CD14-positive monocyte (primary cell): ENCODE measurements around the gene HRH4. TPM values are rescaled to one million over a fixed set of nuclear protein-coding genes. Genes with fewer than 3 reads are reported as not detected.

ENCODE experiments used
- DNase-seq, 3 donors: peaks; one replicate each; pipeline ENCODE4 v3.0.0-alpha.2; 2011 to 2022
- H2AFZ ChIP-seq: 2 replicates; pipeline ENCODE4 v1.6.0; 2012; ENCODE audit warnings: mild to moderate bottlenecking, low read depth, low read length, inconsistent platforms; ENCODE audit not compliant: insufficient read depth, poor library complexity, severe bottlenecking
- H3K27ac ChIP-seq, 2 donors: 1 replicate in 1 of 2; 2 replicates in 1 of 2; pipeline ENCODE4 v1.5.1; 2012 to 2013; ENCODE audit warnings: low read length in 2 of 2, control low read depth in 1 of 2, inconsistent platforms in 1 of 2, low read depth in 1 of 2, mild to moderate bottlenecking in 1 of 2
- H3K27me3 ChIP-seq, 2 donors: one replicate each; pipeline versions ENCODE4 v1.6.0 to v1.6.1; 2011 to 2013; ENCODE audit warnings: low read length in 2 of 2; ENCODE audit not compliant: control insufficient read depth in 2 of 2, insufficient read depth in 2 of 2
- H3K36me3 ChIP-seq, 2 donors: replicated peaks in 1 of 2; 1 replicate in 1 of 2; 2 replicates in 1 of 2; pipeline versions ENCODE4 v1.5.1 to v1.6.1; 2012 to 2013; ENCODE audit warnings: low read length in 2 of 2, control low read depth in 1 of 2, inconsistent platforms in 1 of 2, mild to moderate bottlenecking in 1 of 2; ENCODE audit not compliant: insufficient read depth in 2 of 2, control insufficient read depth in 1 of 2
- H3K4me1 ChIP-seq, 2 donors: 1 replicate in 1 of 2; 2 replicates in 1 of 2; pipeline versions ENCODE4 v1.5.1 to v1.6.1; 2012 to 2013; ENCODE audit warnings: low read length in 2 of 2, control low read depth in 1 of 2, inconsistent platforms in 1 of 2, mild to moderate bottlenecking in 1 of 2, moderate library complexity in 1 of 2; ENCODE audit not compliant: insufficient read depth in 2 of 2, control insufficient read depth in 1 of 2
- H3K4me2 ChIP-seq: replicated peaks from 2 replicates; pipeline ENCODE3; 2012; ENCODE audit warnings: low read length, moderate library complexity, mild to moderate bottlenecking; ENCODE audit not compliant: poor library complexity, severe bottlenecking; ENCODE audit errors: extremely low read depth
- H3K4me3 ChIP-seq, 3 experiments: fragments of 200-600 bp in 1 of 3; sonication (generic) in 1 of 3; replicated peaks in 1 of 3; 1 replicate in 2 of 3; 2 replicates in 1 of 3; pipeline ENCODE4 v1.5.1; 2011 to 2013; ENCODE audit warnings: low read length in 3 of 3, mild to moderate bottlenecking in 3 of 3, control low read depth in 2 of 3, low read depth in 2 of 3, inconsistent platforms in 1 of 3, moderate library complexity in 1 of 3
- H3K79me2 ChIP-seq: 2 replicates; pipeline ENCODE4 v1.6.0; 2012; ENCODE audit warnings: mild to moderate bottlenecking, control low read depth, inconsistent platforms, low read length, moderate library complexity; ENCODE audit not compliant: insufficient read depth
- H3K9ac ChIP-seq: 2 replicates; pipeline ENCODE4 v1.6.0; 2017; ENCODE audit warnings: low read length, mild to moderate bottlenecking; ENCODE audit not compliant: insufficient read depth, poor library complexity, severe bottlenecking
- H3K9me3 ChIP-seq, 2 donors: replicated peaks in 1 of 2; 1 replicate in 1 of 2; 2 replicates in 1 of 2; pipeline versions ENCODE4 v1.5.1 to v1.6.1; 2012 to 2013; ENCODE audit warnings: low read length in 2 of 2, control low read depth in 1 of 2; ENCODE audit not compliant: control insufficient read depth in 1 of 2, insufficient read depth in 1 of 2
- H4K20me1 ChIP-seq: 2 replicates; pipeline ENCODE4 v1.6.0; 2012; ENCODE audit warnings: mild to moderate bottlenecking, low read length, control low read depth, moderate library complexity; ENCODE audit not compliant: insufficient read depth
- H3K27ac Mint-ChIP-seq, 7 donors: one replicate each; pipeline ENCODE4 v1.8.0; 2020; ENCODE audit warnings: mild to moderate bottlenecking in 7 of 7, mixed read lengths in 7 of 7, moderate library complexity in 6 of 7, inconsistent platforms in 2 of 7
- H3K27me3 Mint-ChIP-seq, 3 donors: one replicate each; pipeline ENCODE4 v1.8.0; 2021 to 2022; ENCODE audit warnings: low read depth in 3 of 3, mild to moderate bottlenecking in 3 of 3, mixed read lengths in 3 of 3, moderate library complexity in 3 of 3, inconsistent platforms in 1 of 3
- H3K36me3 Mint-ChIP-seq, 2 donors: one replicate each; pipeline ENCODE4 v1.8.0; 2020; ENCODE audit warnings: mixed read lengths in 2 of 2, inconsistent platforms in 1 of 2, mild to moderate bottlenecking in 1 of 2
- H3K4me1 Mint-ChIP-seq: one replicate; pipeline ENCODE4 v1.8.0; 2020; ENCODE audit warnings: mild to moderate bottlenecking, mixed read lengths
- H3K4me3 Mint-ChIP-seq, 2 donors: one replicate each; pipeline ENCODE4 v1.8.0; 2020; ENCODE audit warnings: mild to moderate bottlenecking in 2 of 2, mixed read lengths in 2 of 2, moderate library complexity in 1 of 2
- H3K9me3 Mint-ChIP-seq, 7 donors: one replicate each; pipeline ENCODE4 v1.8.0; 2020 to 2022; ENCODE audit warnings: mixed read lengths in 7 of 7, mild to moderate bottlenecking in 6 of 7, moderate library complexity in 6 of 7, inconsistent platforms in 2 of 7
- CTCF ChIP-seq: fragments of 200-600 bp; IDR thresholded peaks from one replicate; pipeline ENCODE4 v1.8.0; 2022; ENCODE audit warnings: antibody characterized with exemption, mild to moderate bottlenecking
- WGBS: methylation state at CpG from one replicate; pipeline ENCODE4 v1.1.5; 2013; ENCODE audit warnings: missing lambda C conversion rate; ENCODE audit not compliant: insufficient coverage; 5-methylcytosine and 5-hydroxymethylcytosine counted together
- intact Hi-C, 2 donors: fragments of 100-400 bp; cut with micrococcal nuclease; formaldehyde crosslinking; loops; one replicate each; pipeline versions ENCODE4 v1.15.0 to v1.15.1; 2023
- polyA plus RNA-seq, 3 donors: library from polyadenylated mRNA; depleted of rRNA in 1 of 3; unstranded in 2 of 3; stranded (reverse) in 1 of 3; fragments of 300-500 nt in 2 of 3; fragments of >200 nt in 1 of 3; fragmentation: Illumina TruSeq in 2 of 3; gene quantifications; 1 replicate in 2 of 3; 2 replicates in 1 of 3; pipeline ENCODE4 v1.2.3, GENCODE V29; 2012 to 2021

Gene HRH4
- polyA plus RNA-seq, 3 donors, result 0.10 TPM; not detected in 2

- peak; percentile 79 for TF ChIP-seq CTCF
- no peaks in the 10 kb centered on the region for H3K27me3 ChIP-seq
- Mint-ChIP-seq H3K9me3 (peaks cover 0 to 12% (median 6%) of the 10 kb centered on the region in 7 donors), H3K36me3 (peaks cover 0 to 2% of the 10 kb centered on the region in 2 donors), H3K4me3 (no peak overlapping the region), H3K4me1 (peaks cover 18% of the 10 kb centered on the region), H3K27me3 (no peaks in the 10 kb centered on the region), H3K27ac (no peak overlapping the region)
- no CpG with 5 or more reads among the region's 2 CpGs for WGBS
- no peak overlapping the region for H3K27ac ChIP-seq
- DNase-seq, result peak; percentile 11 to 49 (median 23)
- no peak overlapping the region for H2AFZ ChIP-seq
- intact Hi-C loops, result no loop called here
- peaks cover 0 to 2% of the 10 kb centered on the region in 2 donors for H3K4me1 ChIP-seq
- no peaks in the 10 kb centered on the region for H3K79me2 ChIP-seq
- H3K36me3 ChIP-seq, result no peaks in the 10 kb centered on the region
- no peak overlapping the region for H3K4me3 ChIP-seq
- H4K20me1 ChIP-seq, result no peaks in the 10 kb centered on the region
- H3K9me3 ChIP-seq, result peaks cover 0 to 8% of the 10 kb centered on the region in 2 donors
- H3K9ac ChIP-seq, result no peak overlapping the region
- no peak overlapping the region for H3K4me2 ChIP-seq
These were observed 54.0 kb downstream of the HRH4 start for GRCh38 chr18:24514439-24514838.

GRCh38 chr18:24515721-24516120, 55.3 kb downstream of the HRH4 start:
- Histone ChIP-seq H3K4me2 (no peak overlapping the region), H3K4me3 (no peak overlapping the region), H3K36me3 (no peaks in the 10 kb centered on the region), H3K27ac (no peak overlapping the region), H2AFZ (no peak overlapping the region), H3K9ac (no peak overlapping the region), H3K27me3 (no peaks in the 10 kb centered on the region), H4K20me1 (no peaks in the 10 kb centered on the region), H3K4me1 (peaks cover 0 to 2% of the 10 kb centered on the region in 2 donors), H3K9me3 (no peaks in the 10 kb centered on the region), H3K79me2 (no peaks in the 10 kb centered on the region)
- Mint-ChIP-seq H3K36me3 (no peaks in the 10 kb centered on the region), H3K9me3 (peaks cover 0 to 3% (median 0%) of the 10 kb centered on the region in 7 donors), H3K27me3 (peaks cover 1 to 2% (median 1%) of the 10 kb centered on the region in 3 donors), H3K4me3 (no peak overlapping the region), H3K4me1 (peaks cover 18% of the 10 kb centered on the region), H3K27ac (no peak overlapping the region)
- TF ChIP-seq CTCF, result no peak
- WGBS, result 100% methylated on average over 1 of the region's 2 CpGs
- intact Hi-C loops, result no loop called here
- DNase-seq, result no peak
